ENCODE results near the gene CCDC9B.

Gene CCDC9B

GRCh38 chr15:40305281-40305680 is 35.5 kb downstream of the CCDC9B start:
- no peak for DNase-seq

GRCh38 chr15:40303576-40303975 is 37.2 kb downstream of the CCDC9B start:
- no peak for DNase-seq

GRCh38 chr15:40302981-40303380 is 37.8 kb downstream of the CCDC9B start:
- no peak for DNase-seq

DNA sequence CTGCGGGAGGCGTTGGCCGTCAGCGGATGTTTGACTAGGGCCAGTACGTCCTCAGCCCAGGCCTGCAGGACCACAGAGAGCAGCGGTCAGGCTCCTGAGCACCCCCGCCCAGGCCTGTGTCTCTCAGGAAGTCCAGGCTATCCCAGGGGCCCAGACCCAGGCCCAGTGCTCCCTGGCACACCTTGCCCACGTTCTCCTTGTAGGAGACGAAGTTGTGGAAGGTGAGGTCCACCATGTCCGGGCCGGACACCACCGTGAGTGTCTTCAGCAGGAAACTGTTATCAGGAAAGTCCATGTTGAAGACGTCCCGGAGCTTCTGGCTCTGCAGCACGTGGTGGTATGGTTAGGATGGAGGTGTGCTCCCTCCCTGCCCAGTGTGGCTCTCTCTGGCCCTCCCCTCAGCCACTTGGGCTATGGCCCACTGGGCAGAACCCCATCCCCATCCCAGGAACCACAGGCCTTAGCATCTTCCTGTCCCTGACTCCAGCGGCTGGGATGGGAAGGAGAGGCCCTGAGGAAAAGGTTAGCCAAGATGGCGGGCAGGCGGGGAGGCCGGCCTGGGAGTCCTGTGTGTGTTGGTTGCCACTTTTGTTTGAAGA is 38.4 kb downstream of the CCDC9B start:
- DNase-seq, result no peak

DNA sequence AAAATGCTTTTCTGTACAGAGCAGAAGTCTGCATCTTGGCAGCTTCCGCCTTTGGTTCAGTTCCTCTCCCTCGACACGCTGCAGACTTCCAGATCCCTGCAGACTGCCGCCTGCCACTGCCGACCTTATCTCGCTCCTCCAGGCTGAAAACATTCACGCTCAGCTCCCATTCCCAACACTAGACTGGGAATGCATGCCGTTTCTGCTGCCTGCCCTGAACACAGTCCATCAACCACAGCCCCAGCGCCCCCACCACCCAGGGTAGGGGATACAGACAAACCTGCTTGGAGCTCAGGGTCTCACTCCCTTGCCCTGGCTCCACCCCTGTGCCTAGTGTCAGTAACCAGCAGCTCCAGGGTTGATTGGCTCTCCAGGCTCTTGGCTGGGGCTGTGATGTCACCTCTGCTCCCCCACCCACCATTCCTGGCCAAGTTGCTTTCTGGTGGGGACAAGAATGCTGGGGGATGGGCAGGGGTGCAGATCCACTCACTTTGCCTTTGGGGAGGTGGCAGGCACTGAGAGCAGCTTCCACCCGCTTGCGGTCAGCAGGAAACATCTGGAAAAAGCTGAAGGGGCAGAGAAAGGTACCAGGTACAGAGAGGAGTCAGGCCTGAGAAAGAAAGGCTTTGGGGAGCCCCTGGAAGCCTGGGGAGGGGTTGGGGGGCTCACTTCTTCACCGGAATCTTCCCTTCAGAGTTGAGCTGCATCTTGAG is 39.1 kb downstream of the CCDC9B start:
- DNase-seq, result no peak

- no peak for DNase-seq
These were observed 40.0 kb downstream of the CCDC9B start for GRCh38 chr15:40300771-40301170.

DNA sequence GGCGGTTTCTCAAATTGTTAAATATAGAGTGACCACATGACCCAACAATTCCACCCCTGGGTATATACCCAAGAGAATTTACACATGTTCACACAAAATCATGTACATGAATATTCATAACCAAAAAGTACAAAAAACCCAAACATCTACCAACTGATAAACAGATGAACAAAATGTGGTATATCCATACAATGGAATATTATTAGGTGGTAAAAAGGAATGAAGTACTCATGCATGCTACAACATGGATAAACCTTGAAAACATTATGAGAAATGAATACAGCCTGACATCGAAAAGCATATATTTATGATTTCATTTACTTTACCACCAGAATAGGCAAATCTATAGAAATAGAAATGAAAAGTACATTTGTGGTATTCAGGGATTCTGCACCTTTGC is 40.4 kb downstream of the CCDC9B start:
- no peak for DNase-seq

GRCh38 chr15:40298216-40298935 is 42.4 kb downstream of the CCDC9B start:
- no peak for DNase-seq

GRCh38 chr15:40297356-40297755 is 43.4 kb downstream of the CCDC9B start:
- no peak for DNase-seq

DNA sequence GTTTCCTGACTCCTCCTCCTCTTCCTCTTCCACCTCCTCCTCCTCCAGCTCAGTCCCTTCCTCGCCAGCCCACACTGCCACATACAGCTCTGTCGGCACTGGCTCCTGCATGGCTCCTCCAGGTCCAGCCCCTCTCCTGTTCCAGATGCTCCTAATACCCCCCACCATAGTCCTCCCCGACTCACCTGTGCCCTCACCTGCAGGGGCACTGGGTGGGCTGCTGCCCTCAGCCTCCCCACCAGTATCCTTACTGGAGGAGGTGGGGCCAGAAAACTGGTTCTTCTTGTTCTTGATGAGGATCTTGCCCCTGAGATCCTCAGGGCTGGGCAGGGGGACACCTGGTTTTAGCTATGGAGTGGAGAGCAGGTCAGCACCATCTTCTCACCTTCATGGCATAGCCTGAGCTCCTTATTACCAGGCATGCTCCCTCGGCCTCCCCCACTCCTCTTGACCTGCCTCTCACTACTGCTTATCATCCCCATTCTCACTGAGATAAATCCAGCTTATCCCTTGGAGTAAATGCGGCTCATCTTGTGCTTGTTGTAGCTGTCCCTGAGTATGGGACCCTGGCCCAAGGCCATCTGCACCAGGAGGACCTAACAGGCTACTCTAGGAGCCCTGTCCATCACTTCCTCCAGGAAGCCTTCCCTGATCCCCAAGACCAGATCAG is 44.0 kb downstream of the CCDC9B start:
- no peak for DNase-seq

DNA sequence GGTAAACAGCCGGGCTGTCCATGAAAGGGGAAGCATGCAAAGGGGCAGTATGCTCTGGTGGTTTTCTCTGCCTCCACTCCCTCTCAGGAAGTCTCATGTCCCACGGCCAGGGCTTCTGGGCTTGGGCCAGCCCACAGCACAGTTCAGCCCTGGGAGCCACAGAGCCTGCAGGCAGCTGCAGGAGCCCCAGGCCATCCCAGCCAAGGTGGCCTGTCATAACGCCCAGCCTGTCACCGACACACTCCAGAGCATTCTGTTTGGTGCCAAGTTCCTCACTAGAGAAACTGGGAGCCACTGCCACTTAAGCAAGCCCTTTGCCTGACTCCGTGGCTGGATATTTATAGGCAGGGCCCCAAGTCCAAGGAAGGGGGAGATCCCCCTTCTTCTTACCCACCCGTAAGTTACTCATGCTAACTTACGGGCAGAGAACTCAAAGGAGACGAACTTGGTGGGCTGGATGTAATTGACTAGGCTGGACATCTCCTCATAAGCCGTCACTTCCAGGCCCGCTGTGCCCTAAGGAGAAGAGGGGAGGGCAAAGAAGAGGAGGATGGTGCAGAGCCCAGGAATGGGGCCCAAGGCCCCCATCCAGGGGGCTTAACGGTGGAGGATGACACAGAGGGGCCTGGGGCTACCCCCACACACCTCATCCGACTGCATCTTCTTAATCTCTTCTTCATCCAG is 44.7 kb downstream of the CCDC9B start:
- no peak for DNase-seq

DNA sequence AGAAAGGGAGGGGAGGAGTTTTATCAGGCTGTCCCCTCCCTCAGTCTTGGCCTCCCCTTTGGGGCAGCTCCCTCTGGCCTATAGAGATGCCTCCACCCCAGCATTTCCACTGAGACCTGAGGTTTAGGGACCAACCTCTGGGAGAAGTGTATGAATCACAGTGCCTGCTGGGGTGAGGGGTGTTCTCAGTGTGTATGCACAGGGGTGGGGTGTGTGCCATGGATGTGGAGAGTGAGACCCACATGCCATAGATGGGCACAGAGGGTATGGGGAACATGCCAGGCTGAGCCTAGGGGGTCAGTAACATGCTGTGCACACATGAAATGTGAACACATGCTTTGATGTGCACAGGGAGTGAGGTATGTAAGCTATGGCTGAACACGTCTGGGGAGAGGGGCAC is 45.4 kb downstream of the CCDC9B start:
- no peak for DNase-seq

DNA sequence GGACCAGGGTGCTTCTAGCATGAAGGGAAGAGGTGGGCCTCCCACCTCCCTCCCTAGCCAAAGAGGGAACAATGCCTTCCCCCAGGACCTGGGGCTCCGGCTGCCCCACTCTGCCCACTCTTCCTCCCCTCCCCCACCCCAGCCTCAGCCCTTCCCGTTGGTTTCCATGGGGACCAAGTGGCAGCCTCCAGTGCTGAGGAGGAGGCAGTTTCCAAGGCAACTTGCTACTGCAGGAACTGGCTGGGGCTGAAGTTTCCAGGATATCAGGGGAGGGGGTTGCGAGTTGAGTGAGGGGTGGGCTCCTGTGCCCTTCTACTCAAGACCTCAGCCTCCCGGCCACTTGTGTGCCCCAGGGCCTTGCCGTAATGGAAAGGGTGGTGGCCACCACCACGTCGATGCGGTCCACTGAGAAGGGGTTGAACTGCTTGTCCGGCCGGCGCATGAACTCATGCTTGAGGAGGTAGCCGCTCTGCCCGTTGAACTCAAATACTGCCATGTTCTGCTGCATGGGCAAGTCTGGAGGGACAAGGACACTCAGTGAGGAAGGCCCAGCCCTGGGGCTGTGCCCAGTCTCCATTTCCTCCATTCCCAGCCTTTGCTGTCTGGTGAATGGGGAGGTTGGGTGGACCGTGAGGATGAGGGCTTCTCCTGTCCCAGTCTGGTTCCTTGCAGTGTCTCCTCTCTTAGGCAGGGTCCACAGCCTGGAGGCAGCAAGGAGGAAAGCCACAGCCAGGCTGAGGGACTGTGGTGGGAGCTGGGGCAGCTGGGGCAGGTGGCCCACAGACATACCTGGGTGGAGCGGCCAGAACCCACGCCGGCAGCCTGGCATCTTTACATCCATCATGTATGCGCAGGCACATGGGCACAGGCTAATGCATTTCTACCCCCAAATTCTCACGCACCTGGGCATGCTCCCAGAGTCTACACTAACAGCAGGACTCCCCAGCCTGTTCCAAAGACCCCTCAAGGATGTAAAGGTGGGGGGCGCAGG is 46.5 kb downstream of the CCDC9B start:
- no peak for DNase-seq

DNA sequence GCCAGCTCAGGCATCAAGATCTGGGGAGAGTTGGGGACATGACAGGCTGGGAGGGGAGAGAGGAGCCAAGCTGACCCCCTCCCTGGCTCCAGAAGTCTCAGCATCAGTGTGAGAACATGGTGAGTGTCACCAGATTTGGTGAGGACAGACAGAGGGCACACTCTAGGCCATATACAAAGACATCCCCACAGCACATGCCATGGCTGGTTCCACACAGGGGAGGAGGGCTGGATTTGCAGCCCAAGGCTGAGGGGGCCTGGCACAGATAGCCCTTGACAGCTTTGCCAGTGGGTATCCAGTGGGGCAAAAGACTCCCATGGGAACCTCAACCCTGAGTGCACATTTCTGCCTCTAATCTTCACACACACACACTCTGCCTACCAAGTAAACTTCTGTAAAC is 47.7 kb downstream of the CCDC9B start:
- DNase-seq, result no peak

DNA sequence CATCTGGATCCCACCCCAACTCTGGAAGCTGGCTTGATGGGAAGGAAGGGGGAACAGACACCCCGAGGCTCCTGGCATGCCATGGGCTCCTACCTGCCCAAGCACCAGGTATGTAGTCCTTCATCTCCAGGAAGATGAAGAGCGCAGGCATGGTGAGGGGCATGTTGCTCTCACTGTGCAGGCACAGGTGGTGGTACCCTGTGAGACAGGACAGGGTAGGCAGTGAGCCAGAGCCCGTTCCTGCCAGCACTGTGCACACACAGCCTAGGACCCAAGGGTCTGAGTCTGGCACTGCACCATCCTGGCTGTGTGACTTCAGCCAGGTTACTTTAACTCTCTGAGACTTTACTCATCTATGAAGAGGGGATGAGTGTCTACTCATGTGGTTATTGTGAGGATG is 48.5 kb downstream of the CCDC9B start:
- no peak for DNase-seq

GRCh38 chr15:40290918-40291574 is 49.7 kb downstream of the CCDC9B start:
- DNase-seq, result no peak

- DNase-seq, result no peak
These were observed 50.2 kb downstream of the CCDC9B start for GRCh38 chr15:40290545-40290917.

- DNase-seq, result no peak
These were observed 51.5 kb downstream of the CCDC9B start for GRCh38 chr15:40289140-40289775.

DNA sequence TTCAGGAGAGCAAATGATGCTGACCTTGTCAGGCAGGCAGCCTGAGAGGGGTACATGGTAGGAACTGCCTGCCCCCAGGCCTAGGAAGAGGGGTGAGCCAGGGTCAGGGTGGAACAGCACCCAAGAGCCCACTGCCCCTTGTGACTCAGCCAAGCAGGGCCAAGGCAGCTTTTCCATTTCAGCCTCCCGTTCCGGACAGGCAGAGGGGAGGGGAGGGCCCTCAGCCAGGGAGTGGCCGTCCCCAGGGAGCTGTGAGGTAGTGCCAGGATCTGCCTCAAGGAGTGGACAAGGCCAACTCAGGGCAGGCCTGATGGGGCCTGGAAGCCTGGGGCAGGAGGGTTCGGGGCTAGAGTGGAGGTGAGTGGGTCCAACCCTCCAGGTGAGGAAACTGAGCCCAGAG is 52.8 kb downstream of the CCDC9B start:
- DNase-seq, result no peak

- no peak for DNase-seq
These were observed 53.2 kb downstream of the CCDC9B start for GRCh38 chr15:40287505-40287904.

DNA sequence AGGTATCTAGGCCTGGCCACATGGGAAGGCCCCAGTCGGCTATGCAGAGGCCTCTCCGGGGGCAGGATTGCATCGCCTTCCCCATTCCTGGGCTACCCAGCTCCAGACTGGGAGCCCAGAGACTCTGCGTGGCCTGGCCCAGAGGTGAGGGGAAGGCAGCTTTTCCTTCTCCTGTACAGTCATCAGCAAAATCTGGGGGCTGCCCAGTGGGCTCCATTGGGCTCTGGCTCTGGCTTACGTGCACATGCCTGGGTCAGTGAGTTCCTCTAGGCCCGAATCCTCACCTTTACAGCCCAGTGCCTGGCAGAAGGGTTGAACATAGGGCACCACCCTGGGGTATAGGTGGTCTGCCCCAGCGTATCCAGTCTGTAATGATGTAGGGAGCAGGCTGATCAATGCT is 53.9 kb downstream of the CCDC9B start:
- no peak for DNase-seq
